HepG2 (cell line): ENCODE measurements around the gene PTPRD. TPM values are rescaled to one million over a fixed set of nuclear protein-coding genes. Genes with fewer than 3 reads are reported as not detected.

Experiments
- ATAC-seq: fragments of 200-7000 bp; cut with Tn5 transposase; 3 replicates; pipeline ENCODE4 v1.9.1; 2020; ENCODE audit warnings: mild to moderate bottlenecking, moderate library complexity
- BruUV-seq: library from RNA; stranded (reverse); fragments of 400-500 nt; replicated peaks from 2 replicates; lab custom pipeline; 2021; lab: Mats Ljungman, UMichigan
- CTCF ChIA-PET: fragments of 300-600 bp; formaldehyde crosslinking; extraction: SDS; loops from one replicate; lab custom pipeline; 2021; ENCODE audit warnings: low total read pairs, inconsistent platforms, low intra/inter-chr PET ratio; lab: Yijun Ruan, JAX
- POLR2A ChIA-PET: fragments of 350-600 bp; sonication (Branson Sonifier 250); formaldehyde crosslinking; loops from one replicate; lab custom pipeline; 2020; ENCODE audit warnings: antibody characterized with exemption, inconsistent platforms; lab: Yijun Ruan, JAX
- DNase-seq: peaks from one replicate; pipeline ENCODE4 v3.0.0-alpha.2; 2015; ENCODE audit warnings: low spot score
- FAIRE-seq: peaks from 3 replicates; lab custom pipeline; 2011; peaks lifted over from hg19 to GRCh38; lab: Jason Lieb, UNC
- H2AFZ ChIP-seq: one replicate; pipeline ENCODE4 v1.6.1; 2011; ENCODE audit warnings: low read length, inconsistent platforms
- H3K27ac ChIP-seq: fragments of 300-600 bp; 3 replicates; pipeline ENCODE4 v1.8.0; 2011; ENCODE audit warnings: mixed run types, mild to moderate bottlenecking, mixed read lengths, low read length, inconsistent platforms; ENCODE audit not compliant: insufficient read depth; ENCODE audit errors: extremely low read length
- H3K27me3 ChIP-seq, 2 experiments: fragments of 200-600 bp in 1 of 2; 2 replicates in 1 of 2; 3 replicates in 1 of 2; pipeline versions ENCODE4 v1.6.0 to v1.8.0; 2011; ENCODE audit warnings: low read length in 2 of 2, mild to moderate bottlenecking in 2 of 2, moderate library complexity in 2 of 2, inconsistent platforms in 1 of 2; ENCODE audit not compliant: insufficient read depth in 2 of 2, control insufficient read depth in 1 of 2
- H3K36me3 ChIP-seq, 2 experiments: fragments of 200-600 bp in 1 of 2; replicated peaks in 1 of 2; 2 replicates in 1 of 2; 3 replicates in 1 of 2; pipeline versions ENCODE4 v1.5.1 to v1.8.0; 2011; ENCODE audit warnings: low read length in 2 of 2, inconsistent platforms in 1 of 2; ENCODE audit not compliant: insufficient read depth in 2 of 2, control insufficient read depth in 1 of 2
- H3K4me1 ChIP-seq: 2 replicates; pipeline ENCODE4 v1.5.1; 2012; ENCODE audit warnings: low read length, inconsistent platforms; ENCODE audit not compliant: insufficient read depth
- H3K4me2 ChIP-seq: 2 replicates; pipeline ENCODE4 v1.6.0; 2011; ENCODE audit warnings: low read depth, low read length, inconsistent platforms
- H3K4me3 ChIP-seq, 3 experiments: fragments of 200-600 bp in 1 of 3; sonication (generic), shearing (Covaris generic) in 1 of 3; replicated peaks in 1 of 3; 2 replicates each; pipeline ENCODE4 v1.5.1; 2011 to 2016; ENCODE audit warnings: low read length in 3 of 3, inconsistent platforms in 2 of 3, low read depth in 2 of 3, mild to moderate bottlenecking in 2 of 3, control low read depth in 1 of 3, mixed read lengths in 1 of 3; ENCODE audit not compliant: insufficient read depth in 1 of 3
- H3K79me2 ChIP-seq: one replicate; pipeline ENCODE4 v1.6.1; 2011; ENCODE audit warnings: low read length, inconsistent platforms; ENCODE audit not compliant: insufficient read depth
- H3K9ac ChIP-seq: 2 replicates; pipeline ENCODE4 v1.6.0; 2011; ENCODE audit warnings: mild to moderate bottlenecking, low read depth, low read length, inconsistent platforms; ENCODE audit not compliant: insufficient read depth
- H3K9me3 ChIP-seq: 2 replicates; pipeline ENCODE4 v1.5.1; 2012; ENCODE audit warnings: mild to moderate bottlenecking, low read length
- H4K20me1 ChIP-seq: 2 replicates; pipeline ENCODE4 v1.6.0; 2011; ENCODE audit warnings: inconsistent platforms, mild to moderate bottlenecking, low read length, moderate library complexity; ENCODE audit not compliant: insufficient read depth
- FOXK2 ChIP-seq: fragments of 450-650 bp; IDR thresholded peaks from 2 replicates; pipeline ENCODE4 v1.6.1; 2016
- KLF15 ChIP-seq: sonication (generic); formaldehyde crosslinking; IDR thresholded peaks from 2 replicates; pipeline ENCODE4 v1.8.1; 2023; ENCODE audit warnings: borderline replicate concordance, mild to moderate bottlenecking, inconsistent platforms, missing genetic modification reagents, mixed read lengths
- MBD4 ChIP-seq: IDR thresholded peaks from 2 replicates; pipeline ENCODE4 v1.6.1; 2012; ENCODE audit warnings: low read length, inconsistent platforms, borderline replicate concordance
- NCOR1 ChIP-seq: fragments of 200-600 bp; sonication (generic); IDR thresholded peaks from 2 replicates; pipeline ENCODE4 v1.7.0; 2017; ENCODE audit warnings: antibody characterized with exemption, low read length, borderline replicate concordance
- RFXAP ChIP-seq: sonication (generic); formaldehyde crosslinking; IDR thresholded peaks from 2 replicates; pipeline ENCODE4 v1.4.0; 2020; ENCODE audit warnings: missing genetic modification reagents, borderline replicate concordance
- UBTF ChIP-seq: sonication (generic); formaldehyde crosslinking; IDR thresholded peaks from 2 replicates; pipeline ENCODE4 v1.4.0; 2020; ENCODE audit warnings: mild to moderate bottlenecking, missing genetic modification reagents
- ZBTB7A ChIP-seq: sonication (generic); formaldehyde crosslinking; IDR thresholded peaks from 2 replicates; pipeline ENCODE4 v1.8.0; 2022; ENCODE audit warnings: mild to moderate bottlenecking, missing genetic modification reagents
- ZNF432 ChIP-seq: sonication (generic); formaldehyde crosslinking; IDR thresholded peaks from 2 replicates; pipeline ENCODE4 v1.5.0; 2020; ENCODE audit warnings: missing genetic modification reagents, mild to moderate bottlenecking, borderline replicate concordance
- ZNF878 ChIP-seq: sonication (generic); formaldehyde crosslinking; IDR thresholded peaks from 2 replicates; pipeline ENCODE4 v1.8.1; 2023; ENCODE audit warnings: mild to moderate bottlenecking, missing genetic modification reagents, moderate library complexity
- WGBS: methylation state at CpG from one replicate; pipeline ENCODE4 v1.1.6; 2017; ENCODE audit warnings: low lambda C conversion rate; 5-methylcytosine and 5-hydroxymethylcytosine counted together
- in situ Hi-C: cut with HindIII; loops from 2 replicates; pipeline ENCODE4 v1.10.0; 2017; ENCODE audit warnings: low pct_unique_long_range_greater_than_20kb; ENCODE audit not compliant: extremely low pct_ligation_motif_present
- intact Hi-C: fragments of 100-400 bp; cut with micrococcal nuclease; formaldehyde crosslinking; loops from one replicate; pipeline ENCODE4 v1.10.0; 2022; ENCODE audit not compliant: unreplicated experiment
- polyA plus RNA-seq, 8 experiments: library from polyadenylated mRNA; depleted of rRNA in 3 of 8; stranded (reverse) in 7 of 8; unstranded in 1 of 8; fragments of >200 nt; fragmentation: Illumina TruSeq in 4 of 8; extraction: Trizol in 4 of 8; gene quantifications; 2 replicates each; pipeline versions ENCODE4 v1.2.1 to v1.2.3, GENCODE V29; 2011 to 2016; ENCODE audit warnings: low read depth in 4 of 8, missing spikeins in 1 of 8, mixed read lengths in 1 of 8; ENCODE audit not compliant: insufficient read depth in 1 of 8
- total RNA-seq, 5 experiments: library from RNA; depleted of rRNA; stranded (reverse); fragments of >200 nt; fragmentation: Illumina TruSeq; extraction: Trizol; gene quantifications; 2 replicates each; pipeline ENCODE4 v1.2.3, GENCODE V29; 2016; ENCODE audit warnings: low read depth in 1 of 5

PTPRD gene
- total and polyA plus RNA-seq, 2 of the 13 experiments (the other 11 are each of a cell fraction or from before 2014, with no cell fraction given): 0.05 TPM; not detected in 1

DNA sequence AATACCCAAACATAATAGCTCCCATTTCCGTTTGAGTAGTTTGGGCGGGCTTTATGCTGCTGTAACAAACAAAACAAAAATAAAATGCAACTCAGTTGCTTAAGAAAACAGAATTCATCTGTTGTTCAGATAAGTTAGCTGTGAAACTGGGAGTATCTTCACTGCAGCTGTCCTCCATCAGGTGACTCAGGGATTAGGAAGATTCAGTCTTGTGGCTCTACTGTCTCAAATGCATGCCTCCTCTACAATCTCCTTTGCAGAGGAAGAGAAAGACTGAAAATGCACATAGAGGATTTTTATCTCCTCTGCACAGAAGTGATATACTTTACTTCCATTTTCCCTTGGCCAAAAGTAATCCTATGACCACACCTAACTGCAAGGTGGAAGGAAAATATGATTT is 883.7 kb downstream of the PTPRD start:
- Histone ChIP-seq H4K20me1 (no peaks in the 10 kb centered on the region), H2AFZ (no peak overlapping the region), H3K9ac (no peak overlapping the region), H3K36me3 (no peaks in the 10 kb centered on the region), H3K27me3 (no peaks in the 10 kb centered on the region), H3K27ac (no peak overlapping the region), H3K4me1 (no peaks in the 10 kb centered on the region)
- WGBS: 0% methylated on average over 2 of the region's 2 CpGs
- DNase-seq (no peak), FAIRE-seq (no peak), ATAC-seq (no peak)
- in situ Hi-C loops: no loop called here
- TF ChIP-seq KLF15: no peak
- no peak for TF ChIP-seq FOXK2
- TF ChIP-seq ZBTB7A (CRISPR knock-in tag): no peak
- TF ChIP-seq, all 625 proteins: peak for 0
- POLR2A ChIA-PET: no interaction called here
- Histone ChIP-seq H3K79me2 (no peaks in the 10 kb centered on the region), H3K4me3 (no peak overlapping the region), H3K4me2 (no peak overlapping the region), H3K9me3 (no peaks in the 10 kb centered on the region)
- intact Hi-C loops: no loop called here
- no TSS peak for BruUV-seq
- CTCF ChIA-PET: no interaction called here

GRCh38 chr9:9719373-9720112 is 893.3 kb downstream of the PTPRD start:
- H3K4me3 ChIP-seq: no peak overlapping the region
- ATAC-seq: no peak
- DNase-seq: no peak
- ChIA-PET POLR2A (no interaction called here), CTCF (no interaction called here)
- H3K27me3 ChIP-seq: no peaks in the 10 kb centered on the region
- H4K20me1 ChIP-seq: no peaks in the 10 kb centered on the region
- no peak overlapping the region for H2AFZ ChIP-seq
- TF ChIP-seq ZNF432 (CRISPR knock-in tag) (no peak), ZNF878 (CRISPR knock-in tag) (no peak), MBD4 (no peak), UBTF (CRISPR knock-in tag) (no peak), RFXAP (CRISPR knock-in tag) (no peak), NCOR1 (no peak)
- no peak for FAIRE-seq
- H3K4me2 ChIP-seq: no peak overlapping the region
- in situ Hi-C loops: no loop called here
- no peak overlapping the region for H3K9ac ChIP-seq
- 40% methylated on average over 7 of the region's 16 CpGs for whole genome bisulfite sequencing
- no peaks in the 10 kb centered on the region for H3K4me1 ChIP-seq
- H3K79me2 ChIP-seq: no peaks in the 10 kb centered on the region
- H3K9me3 ChIP-seq: peaks cover 19% of the 10 kb centered on the region
- no TSS peak for BruUV-seq
- no peaks in the 10 kb centered on the region for H3K36me3 ChIP-seq
- intact Hi-C loops: no loop called here
- H3K27ac ChIP-seq: no peak overlapping the region
